ENCODE results near the gene TNFSF11.

DNA sequence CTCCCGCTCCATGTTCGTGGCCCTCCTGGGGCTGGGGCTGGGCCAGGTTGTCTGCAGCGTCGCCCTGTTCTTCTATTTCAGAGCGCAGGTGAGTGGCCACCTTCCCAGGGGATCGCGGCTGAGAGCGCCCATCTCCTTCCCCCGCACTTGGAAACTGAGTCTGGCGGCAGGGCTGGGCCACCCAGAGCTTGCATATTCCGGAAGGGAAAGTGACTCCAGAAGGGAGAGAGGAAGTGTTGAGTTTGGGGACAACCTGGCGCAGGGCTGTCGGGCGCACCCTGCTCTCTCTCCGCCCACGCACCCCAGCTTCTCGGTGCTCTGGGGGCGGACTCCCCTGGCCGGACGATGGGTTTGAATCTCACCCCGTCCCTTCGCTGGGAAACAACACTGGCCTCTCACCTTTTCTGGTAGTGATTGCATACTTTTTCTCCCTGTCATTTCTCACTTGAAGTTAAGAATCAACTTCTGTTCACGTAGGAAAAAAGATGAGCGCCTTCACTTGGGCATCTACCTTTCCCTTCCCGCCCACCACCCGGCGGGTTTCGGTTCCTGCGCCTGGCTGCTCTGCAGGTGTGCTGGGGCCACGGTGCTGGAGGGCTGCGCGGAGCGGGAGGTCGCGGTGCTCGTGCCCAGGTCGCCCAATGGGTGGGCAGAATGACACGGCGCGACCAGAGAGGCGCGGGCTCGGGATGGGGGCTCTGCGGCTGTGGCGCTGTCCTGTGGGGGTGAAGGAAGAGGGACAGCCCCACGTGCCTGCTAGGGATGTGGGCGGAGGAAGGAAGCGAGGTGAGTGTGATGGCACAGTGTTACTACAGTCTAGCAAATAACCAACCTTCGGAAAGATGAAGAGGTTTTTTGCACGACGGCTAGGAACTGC lies 721 bp downstream of the TNFSF11 start:
- TF ChIP-seq, protein P1, sequence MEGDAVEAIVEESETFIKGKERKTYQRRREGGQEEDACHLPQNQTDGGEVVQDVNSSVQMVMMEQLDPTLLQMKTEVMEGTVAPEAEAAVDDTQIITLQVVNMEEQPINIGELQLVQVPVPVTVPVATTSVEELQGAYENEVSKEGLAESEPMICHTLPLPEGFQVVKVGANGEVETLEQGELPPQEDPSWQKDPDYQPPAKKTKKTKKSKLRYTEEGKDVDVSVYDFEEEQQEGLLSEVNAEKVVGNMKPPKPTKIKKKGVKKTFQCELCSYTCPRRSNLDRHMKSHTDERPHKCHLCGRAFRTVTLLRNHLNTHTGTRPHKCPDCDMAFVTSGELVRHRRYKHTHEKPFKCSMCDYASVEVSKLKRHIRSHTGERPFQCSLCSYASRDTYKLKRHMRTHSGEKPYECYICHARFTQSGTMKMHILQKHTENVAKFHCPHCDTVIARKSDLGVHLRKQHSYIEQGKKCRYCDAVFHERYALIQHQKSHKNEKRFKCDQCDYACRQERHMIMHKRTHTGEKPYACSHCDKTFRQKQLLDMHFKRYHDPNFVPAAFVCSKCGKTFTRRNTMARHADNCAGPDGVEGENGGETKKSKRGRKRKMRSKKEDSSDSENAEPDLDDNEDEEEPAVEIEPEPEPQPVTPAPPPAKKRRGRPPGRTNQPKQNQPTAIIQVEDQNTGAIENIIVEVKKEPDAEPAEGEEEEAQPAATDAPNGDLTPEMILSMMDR (IDR thresholded peaks at IDR 0.05): no peak
- TF ChIP-seq POLR2A (IDR thresholded peaks at IDR 0.05): no peak
